Gastrocnemius medialis (tissue), 4 donors: Measurements from ENCODE around the gene HDGFL2. TPM values are rescaled to one million over a fixed set of nuclear protein-coding genes. Genes with fewer than 3 reads are reported as not detected.

ENCODE experiments used
- ATAC-seq, 2 donors: fragments of 150-250 bp; one replicate each; pipeline ENCODE4 v1.9.1; 2016
- DNase-seq, 2 donors: peaks; one replicate each; pipeline ENCODE4 v3.0.0-alpha.2; 2019
- H3K27ac ChIP-seq, 4 donors: fragments of 200-600 bp; sonication (generic); 1 replicate in 1 of 4; 2 replicates in 3 of 4; pipeline ENCODE4 v1.5.1; 2016 to 2018; ENCODE audit warnings: mild to moderate bottlenecking in 2 of 4, moderate library complexity in 1 of 4
- H3K27me3 ChIP-seq, 3 donors: fragments of 200-600 bp; sonication (generic) in 2 of 3; 1 replicate in 1 of 3; 2 replicates in 2 of 3; pipeline versions ENCODE4 v1.5.1 to v1.6.0; 2016 to 2019; ENCODE audit warnings: mild to moderate bottlenecking in 1 of 3, moderate library complexity in 1 of 3
- H3K36me3 ChIP-seq, 2 donors: fragments of 200-600 bp; sonication (generic) in 1 of 2; one replicate each; pipeline ENCODE4 v1.5.1; 2017 to 2018
- H3K4me1 ChIP-seq, 2 donors: fragments of 200-600 bp; sonication (generic) in 1 of 2; one replicate each; pipeline ENCODE4 v1.5.1; 2016 to 2017; ENCODE audit warnings: mild to moderate bottlenecking in 2 of 2
- H3K4me3 ChIP-seq, 4 donors: fragments of 200-600 bp; sonication (generic) in 3 of 4; 1 replicate in 1 of 4; 2 replicates in 3 of 4; pipeline ENCODE4 v1.5.1; 2016 to 2019; ENCODE audit warnings: mild to moderate bottlenecking in 2 of 4
- H3K9me3 ChIP-seq, 3 donors: fragments of 200-600 bp; sonication (generic) in 2 of 3; 1 replicate in 1 of 3; 2 replicates in 2 of 3; pipeline ENCODE4 v1.5.1; 2016 to 2019
- CTCF ChIP-seq, 5 experiments: fragments of 450-650 bp in 3 of 5; fragments of 200-600 bp in 2 of 5; sonication (generic) in 2 of 5; IDR thresholded peaks in 4 of 5; conservative IDR thresholded peaks in 1 of 5; 1 replicate in 4 of 5; 2 replicates in 1 of 5; pipeline ENCODE4 v1.5.1; 2016 to 2019; ENCODE audit warnings: antibody characterized with exemption in 5 of 5, mild to moderate bottlenecking in 3 of 5, moderate library complexity in 3 of 5
- POLR2A ChIP-seq, 2 donors: fragments of 450-650 bp; IDR thresholded peaks; one replicate each; pipeline ENCODE4 v1.6.1; 2017; ENCODE audit warnings: antibody characterized with exemption in 2 of 2, mild to moderate bottlenecking in 2 of 2, moderate library complexity in 2 of 2
- in situ Hi-C, 4 donors: fragments of 200-750 bp; cut with MboI; loops; one replicate each; pipeline versions ENCODE4 v1.15.0 to v1.8.0; 2017; ENCODE audit warnings: low sequenced_read_pairs in 4 of 4
- intact Hi-C: fragments of 100-400 bp; cut with DNase I; formaldehyde crosslinking; loops from one replicate; pipeline ENCODE4 v1.15.1; 2023; ENCODE audit warnings: low total_unique reads
- total RNA-seq, 4 donors: library from RNA; depleted of rRNA; stranded (reverse); fragments of >200 nt; gene quantifications; one replicate each; pipeline versions ENCODE4 v1.1.0 to v1.2.3, GENCODE V29; 2016

HDGFL2 gene
- 10 to 100 TPM; 46.5 to 83.2 (median 56.1) TPM for total RNA-seq

GRCh38 chr19:4472174-4472974 is at the start of gene HDGFL2:
TSS of gene HDGFL2 (plus strand) at chr19:4472297. CDS start at chr19:4472351, 54 bp downstream.
- intact Hi-C loops, result no loop called here
- DNase-seq, result no peak
- TF ChIP-seq POLR2A (IDR thresholded peaks at IDR 0.05) (no peak), CTCF (IDR thresholded peaks at IDR 0.05 in 4 of 5, conservative IDR thresholded peaks at IDR 0.05 in 1 of 5) (no peak)
- peaks cover 0 to 8% of the 10 kb centered on the region in 2 donors for H3K36me3 ChIP-seq
- H3K4me3 ChIP-seq, result peak within 1 kb of the TSS; percentile 68 to 85 (median 77)
- peak within 1 kb of the TSS; percentile 80 to 95 (median 90) for H3K27ac ChIP-seq
- H3K27me3 ChIP-seq, result no peaks in the 10 kb centered on the region
- H3K9me3 ChIP-seq, result no peaks in the 10 kb centered on the region
- in situ Hi-C loops, result no loop called here
- peaks cover 16 to 18% of the 10 kb centered on the region in 2 donors for H3K4me1 ChIP-seq
- no peak for ATAC-seq

GRCh38 chr19:4423416-4424126 is 48.5 kb upstream of the HDGFL2 start:
- ATAC-seq (no peak), DNase-seq (no peak)
- no peak overlapping the region for H3K27ac ChIP-seq
- no peak for TF ChIP-seq CTCF (IDR thresholded peaks at IDR 0.05 in 4 of 5, conservative IDR thresholded peaks at IDR 0.05 in 1 of 5)
- no peak for TF ChIP-seq POLR2A (IDR thresholded peaks at IDR 0.05)
- H3K9me3 ChIP-seq, result no peaks in the 10 kb centered on the region
- intact Hi-C loops (no loop called here), in situ Hi-C loops (loop anchor here in 1 of 4 donors (25.0 kb wide), 1 partner anchor 161 kb away; no protein-coding TSS in a partner anchor)
- no peaks in the 10 kb centered on the region for H3K27me3 ChIP-seq
- H3K4me1 ChIP-seq, result no peaks in the 10 kb centered on the region
- no peak overlapping the region for H3K4me3 ChIP-seq
- H3K36me3 ChIP-seq, result peaks cover 0 to 13% of the 10 kb centered on the region in 2 donors

- ATAC-seq, result no peak
- Histone ChIP-seq H3K36me3 (peaks cover 0 to 20% of the 10 kb centered on the region in 2 donors), H3K9me3 (no peaks in the 10 kb centered on the region), H3K27ac (no peak overlapping the region), H3K4me1 (no peaks in the 10 kb centered on the region), H3K27me3 (no peaks in the 10 kb centered on the region), H3K4me3 (no peak overlapping the region)
- in situ Hi-C loops (no loop called here), intact Hi-C loops (no loop called here)
- TF ChIP-seq CTCF (IDR thresholded peaks at IDR 0.05 in 4 of 5, conservative IDR thresholded peaks at IDR 0.05 in 1 of 5) (no peak), POLR2A (IDR thresholded peaks at IDR 0.05) (no peak)
- DNase-seq, result no peak
Observed at GRCh38 chr19:4425537-4425936, 46.6 kb upstream of the HDGFL2 start.

GRCh38 chr19:4428326-4428975 is 43.6 kb upstream of the HDGFL2 start:
- no peak for DNase-seq
- H3K27ac ChIP-seq, result no peak overlapping the region
- in situ Hi-C loops (no loop called here), intact Hi-C loops (no loop called here)
- peaks cover 0 to 33% of the 10 kb centered on the region in 2 donors for H3K36me3 ChIP-seq
- ATAC-seq, result no peak
- H3K9me3 ChIP-seq, result no peaks in the 10 kb centered on the region
- no peaks in the 10 kb centered on the region for H3K4me1 ChIP-seq
- no peaks in the 10 kb centered on the region for H3K27me3 ChIP-seq
- no peak for TF ChIP-seq POLR2A (IDR thresholded peaks at IDR 0.05)
- TF ChIP-seq CTCF (IDR thresholded peaks at IDR 0.05 in 4 of 5, conservative IDR thresholded peaks at IDR 0.05 in 1 of 5), result no peak
- no peak overlapping the region for H3K4me3 ChIP-seq
